HEK293T (cell line): Measurements from ENCODE around the gene ZFR.
"Not testable (repeated sequence)": the region's sequence is repeated elsewhere in the genome, so short reads cannot be mapped to it uniquely, and the experiment has no call there.

Experiments used
- CTCF ChIA-PET: fragments of 350-600 bp; formaldehyde crosslinking; extraction: SDS; loops from one replicate; lab custom pipeline; 2021; ENCODE audit warnings: antibody characterized with exemption, inconsistent platforms; lab: Yijun Ruan, JAX
- POLR2A ChIA-PET: fragments of 350-600 bp; formaldehyde crosslinking; extraction: SDS; loops from one replicate; lab custom pipeline; 2020; ENCODE audit warnings: antibody characterized with exemption, inconsistent platforms; lab: Yijun Ruan, JAX
- DNase-seq: peaks from one replicate; pipeline ENCODE4 v3.0.0; 2012; ENCODE audit warnings: mixed read lengths; ENCODE audit errors: extremely low spot score
- ARNT ChIP-seq: fragments of 450-650 bp; IDR thresholded peaks from 2 replicates; pipeline ENCODE4 v1.6.1; 2017; ENCODE audit warnings: mild to moderate bottlenecking
- BHLHE40 ChIP-seq: fragments of 450-650 bp; IDR thresholded peaks from 2 replicates; pipeline ENCODE4 v1.6.1; 2016; ENCODE audit warnings: mild to moderate bottlenecking, moderate library complexity, borderline replicate concordance
- CTBP1 ChIP-seq: fragments of 450-650 bp; IDR thresholded peaks from 2 replicates; pipeline ENCODE4 v1.6.1; 2016; ENCODE audit warnings: borderline replicate concordance
- ELF4 ChIP-seq: fragments of 450-650 bp; IDR thresholded peaks from 2 replicates; pipeline ENCODE4 v1.6.1; 2017; ENCODE audit warnings: antibody characterized with exemption
- FOXA1 ChIP-seq: fragments of 450-650 bp; IDR thresholded peaks from 2 replicates; pipeline ENCODE4 v1.6.1; 2016; ENCODE audit warnings: mild to moderate bottlenecking
- FOXK2 ChIP-seq: fragments of 450-650 bp; IDR thresholded peaks from 2 replicates; pipeline ENCODE4 v1.6.1; 2016; ENCODE audit warnings: mild to moderate bottlenecking
- FOXM1 ChIP-seq: fragments of 450-650 bp; IDR thresholded peaks from 2 replicates; pipeline ENCODE4 v1.6.1; 2017; ENCODE audit warnings: mild to moderate bottlenecking, borderline replicate concordance
- HDGF ChIP-seq: fragments of 450-650 bp; IDR thresholded peaks from 2 replicates; pipeline ENCODE4 v1.6.1; 2017; ENCODE audit warnings: antibody characterized with exemption, borderline replicate concordance
- L3MBTL2 ChIP-seq: fragments of 450-650 bp; conservative IDR thresholded peaks from 2 replicates; pipeline ENCODE4 v1.6.1; 2016; ENCODE audit warnings: mild to moderate bottlenecking
- LEF1 ChIP-seq: fragments of 450-650 bp; IDR thresholded peaks from 2 replicates; pipeline ENCODE4 v1.6.1; 2017; ENCODE audit warnings: mild to moderate bottlenecking, borderline replicate concordance
- NFRKB ChIP-seq: fragments of 450-650 bp; IDR thresholded peaks from 2 replicates; pipeline ENCODE4 v1.6.1; 2016; ENCODE audit warnings: mild to moderate bottlenecking, moderate library complexity
- PKNOX1 ChIP-seq: fragments of 450-650 bp; IDR thresholded peaks from 2 replicates; pipeline ENCODE4 v1.6.1; 2016
- SP1 ChIP-seq: fragments of 450-650 bp; IDR thresholded peaks from 2 replicates; pipeline ENCODE4 v1.6.1; 2017
- SUZ12 ChIP-seq: fragments of 450-650 bp; IDR thresholded peaks from 2 replicates; pipeline ENCODE4 v1.6.1; 2016; ENCODE audit warnings: mild to moderate bottlenecking
- TARDBP ChIP-seq: fragments of 450-650 bp; IDR thresholded peaks from 2 replicates; pipeline ENCODE4 v1.6.1; 2016
- ZNF384 ChIP-seq: fragments of 450-650 bp; IDR thresholded peaks from 2 replicates; pipeline ENCODE4 v1.6.1; 2016

ZFR gene

GRCh38 chr5:32317041-32317440 is 127.5 kb downstream of the ZFR start:
- ChIA-PET POLR2A (no interaction called here), CTCF (no interaction called here)
- DNase-seq: no peak
- TF ChIP-seq ELF4: no peak
- no peak for TF ChIP-seq L3MBTL2
- no peak for TF ChIP-seq FOXA1
- no peak for TF ChIP-seq NFRKB
- no peak for TF ChIP-seq FOXK2
- TF ChIP-seq SUZ12: no peak
- TF ChIP-seq PKNOX1: no peak
- no peak for TF ChIP-seq ZNF384
- TF ChIP-seq TARDBP: no peak
- TF ChIP-seq LEF1: no peak
- no peak for TF ChIP-seq HDGF
- TF ChIP-seq BHLHE40: no peak
- TF ChIP-seq FOXM1: no peak
- no peak for TF ChIP-seq CTBP1
- no peak for TF ChIP-seq ARNT

GRCh38 chr5:32315221-32316014 is 129.1 kb downstream of the ZFR start:
- POLR2A ChIA-PET: no interaction called here
- CTCF ChIA-PET: interaction anchor here (0.6 kb wide), 1 partner anchor 19 kb away, joined by 3 read pairs; no protein-coding TSS in a partner anchor
- TF ChIP-seq LEF1: no peak
- TF ChIP-seq CTBP1: no peak
- no peak for TF ChIP-seq PKNOX1
- TF ChIP-seq L3MBTL2: no peak
- no peak for TF ChIP-seq ZNF384
- TF ChIP-seq BHLHE40: no peak
- TF ChIP-seq FOXA1: no peak
- TF ChIP-seq SP1: no peak
- TF ChIP-seq ELF4: no peak
- no peak for TF ChIP-seq FOXK2
- no peak for TF ChIP-seq SUZ12
- no peak for TF ChIP-seq TARDBP
- no peak for TF ChIP-seq FOXM1
- TF ChIP-seq HDGF: no peak

GRCh38 chr5:32314658-32315057 is 129.9 kb downstream of the ZFR start:
- no peak for DNase-seq
- ChIA-PET CTCF (interaction anchor here (0.6 to 0.7 kb wide), 2 partner anchors 18 to 26 kb away, joined by 3 to 4 read pairs; no protein-coding TSS in a partner anchor), POLR2A (no interaction called here)
- no peak for TF ChIP-seq FOXA1
- no peak for TF ChIP-seq PKNOX1
- no peak for TF ChIP-seq LEF1
- no peak for TF ChIP-seq ZNF384
- no peak for TF ChIP-seq ARNT
- no peak for TF ChIP-seq FOXK2
- TF ChIP-seq HDGF: no peak
- TF ChIP-seq SUZ12: no peak

More at GRCh38 chr5:32315221-32316014, 129.1 kb downstream of the ZFR start:
- no peak for DNase-seq

GRCh38 chr5:32314152-32314488 is 130.4 kb downstream of the ZFR start:
- CTCF ChIA-PET: interaction anchor here (0.7 kb wide), 1 partner anchor 25 kb away, joined by 4 read pairs; no protein-coding TSS in a partner anchor
- not testable (repeated sequence) for DNase-seq
- POLR2A ChIA-PET: interaction anchor here (0.9 kb wide), 1 partner anchor 80 kb away, joined by 4 read pairs; no protein-coding TSS in a partner anchor

GRCh38 chr5:32312595-32313332 is 131.8 kb downstream of the ZFR start, which contains the start of gene MTMR12:
Gene MTMR12 (minus strand): TSS chr5:32312939. CDS start chr5:32312838, 101 bp downstream.
- ChIA-PET CTCF (no interaction called here), POLR2A (interaction anchor here (0.6 kb wide), 1 partner anchor 76 kb away, joined by 3 read pairs; no protein-coding TSS in a partner anchor)
- DNase-seq: peak; percentile 98
- TF ChIP-seq FOXK2 (no peak), TARDBP (no peak), PKNOX1 (peak; percentile 99), HDGF (no peak)

- TF ChIP-seq FOXM1 (no peak), ARNT (no peak)
- ChIA-PET POLR2A (no interaction called here), CTCF (no interaction called here)
- peak; percentile 52 for DNase-seq
These were observed 132.3 kb downstream of the ZFR start for GRCh38 chr5:32312197-32312594.
